Thyroid gland (tissue), 4 donors: ENCODE measurements around the gene KIRREL3. TPM values are rescaled to one million over a fixed set of nuclear protein-coding genes. Genes with fewer than 3 reads are reported as not detected.

Experiments
- DNase-seq, 2 donors: peaks; one replicate each; pipeline ENCODE4 v3.0.0-alpha.2; 2019
- H3K27ac ChIP-seq, 3 donors: fragments of 200-600 bp; sonication (generic); 1 replicate in 2 of 3; 2 replicates in 1 of 3; pipeline ENCODE4 v1.5.1; 2016 to 2019; ENCODE audit warnings: mild to moderate bottlenecking in 1 of 3, moderate library complexity in 1 of 3
- H3K27me3 ChIP-seq: fragments of 200-600 bp; sonication (generic); one replicate; pipeline ENCODE4 v1.5.1; 2019
- H3K36me3 ChIP-seq, 2 donors: fragments of 200-600 bp; sonication (generic); one replicate each; pipeline ENCODE4 v1.5.1; 2016 to 2019
- H3K4me1 ChIP-seq, 2 donors: fragments of 200-600 bp; sonication (generic); one replicate each; pipeline ENCODE4 v1.5.1; 2017 to 2019
- H3K4me3 ChIP-seq, 3 donors: fragments of 200-600 bp; sonication (generic); replicated peaks in 1 of 3; 1 replicate in 2 of 3; 2 replicates in 1 of 3; pipeline ENCODE4 v1.5.1; 2016; ENCODE audit warnings: mild to moderate bottlenecking in 1 of 3
- H3K9me3 ChIP-seq: fragments of 200-600 bp; sonication (generic); one replicate; pipeline ENCODE4 v1.5.1; 2017
- CTCF ChIP-seq, 6 experiments: fragments of 200-600 bp in 3 of 6; fragments of 450-650 bp in 3 of 6; sonication (generic) in 3 of 6; IDR thresholded peaks; one replicate each; pipeline ENCODE4 v1.5.1; 2016 to 2019; ENCODE audit warnings: antibody characterized with exemption in 6 of 6, mild to moderate bottlenecking in 2 of 6, inconsistent platforms in 1 of 6, moderate library complexity in 1 of 6
- POLR2A ChIP-seq, 2 donors: fragments of 450-650 bp; IDR thresholded peaks; one replicate each; pipeline ENCODE4 v1.6.1; 2017; ENCODE audit warnings: antibody characterized with exemption in 2 of 2, mild to moderate bottlenecking in 2 of 2, moderate library complexity in 1 of 2
- WGBS, 2 donors: methylation state at CpG; one replicate each; pipeline ENCODE4 v1.1.5; 2017; 5-methylcytosine and 5-hydroxymethylcytosine counted together
- intact Hi-C: fragments of 100-400 bp; cut with DNase I; formaldehyde crosslinking; loops from one replicate; pipeline ENCODE4 v1.15.1; 2023
- total RNA-seq, 4 donors: library from RNA; depleted of rRNA; stranded (reverse); fragments of >200 nt; gene quantifications; one replicate each; pipeline ENCODE4 v1.2.3, GENCODE V29; 2016

Gene KIRREL3
- total RNA-seq, 4 donors from 2014 or later = 0.78 TPM; not detected in 3

- DNase-seq = no peak
- no peaks in the 10 kb centered on the region for H3K27me3 ChIP-seq
- no peaks in the 10 kb centered on the region for H3K36me3 ChIP-seq
- TF ChIP-seq POLR2A (IDR thresholded peaks at IDR 0.05) (no peak), CTCF (IDR thresholded peaks at IDR 0.05) (no peak)
- no peak overlapping the region for H3K4me3 ChIP-seq
- H3K4me1 ChIP-seq = no peaks in the 10 kb centered on the region
- 85 to 93% methylated on average over 2 of the region's 2 CpGs for WGBS, 2 donors
- intact Hi-C loops = loop anchor here (5.0 kb wide), 1 partner anchor 551 kb away; no protein-coding TSS in a partner anchor
- H3K9me3 ChIP-seq = no peaks in the 10 kb centered on the region
- H3K27ac ChIP-seq = no peak overlapping the region
Observed at GRCh38 chr11:126993599-126993998, 7.0 kb downstream of the KIRREL3 start.

GRCh38 chr11:126992804-126993111 is 7.8 kb downstream of the KIRREL3 start:
- intact Hi-C loops = loop anchor here (5.0 kb wide), 1 partner anchor 550 kb away; no protein-coding TSS in a partner anchor
- DNase-seq = no peak
- H3K36me3 ChIP-seq = no peaks in the 10 kb centered on the region
- H3K27me3 ChIP-seq = no peaks in the 10 kb centered on the region
- no peak overlapping the region for H3K27ac ChIP-seq
- H3K4me3 ChIP-seq = no peak overlapping the region
- 49 to 51% methylated on average over 2 of the region's 2 CpGs for WGBS, 2 donors
- TF ChIP-seq POLR2A (IDR thresholded peaks at IDR 0.05) (no peak), CTCF (IDR thresholded peaks at IDR 0.05) (no peak)
- no peaks in the 10 kb centered on the region for H3K4me1 ChIP-seq
- no peaks in the 10 kb centered on the region for H3K9me3 ChIP-seq

GRCh38 chr11:126992065-126992803 is 8.3 kb downstream of the KIRREL3 start:
- no peaks in the 10 kb centered on the region for H3K36me3 ChIP-seq
- WGBS, 2 donors = 79 to 86% methylated on average over 6 of the region's 6 CpGs
- H3K27ac ChIP-seq = no peak overlapping the region
- H3K4me1 ChIP-seq = no peaks in the 10 kb centered on the region
- TF ChIP-seq CTCF (IDR thresholded peaks at IDR 0.05) (no peak), POLR2A (IDR thresholded peaks at IDR 0.05) (no peak)
- DNase-seq = no peak
- H3K27me3 ChIP-seq = no peaks in the 10 kb centered on the region
- H3K4me3 ChIP-seq = no peak overlapping the region
- H3K9me3 ChIP-seq = no peaks in the 10 kb centered on the region
- intact Hi-C loops = loop anchor here (5.0 kb wide), 1 partner anchor 550 kb away; no protein-coding TSS in a partner anchor

GRCh38 chr11:126991596-126991995 is 9.0 kb downstream of the KIRREL3 start:
- TF ChIP-seq CTCF (IDR thresholded peaks at IDR 0.05) (no peak), POLR2A (IDR thresholded peaks at IDR 0.05) (no peak)
- no peak for DNase-seq
- intact Hi-C loops = loop anchor here (2.0 to 5.0 kb wide), 2 partner anchors 277 to 549 kb away; no protein-coding TSS in a partner anchor
- Histone ChIP-seq H3K4me3 (no peak overlapping the region), H3K27ac (no peak overlapping the region), H3K4me1 (no peaks in the 10 kb centered on the region), H3K27me3 (no peaks in the 10 kb centered on the region), H3K9me3 (no peaks in the 10 kb centered on the region), H3K36me3 (no peaks in the 10 kb centered on the region)
- 79 to 88% methylated on average over 2 of the region's 2 CpGs for WGBS, 2 donors

- Histone ChIP-seq H3K4me1 (no peaks in the 10 kb centered on the region), H3K4me3 (no peak overlapping the region), H3K9me3 (no peaks in the 10 kb centered on the region), H3K36me3 (no peaks in the 10 kb centered on the region), H3K27me3 (no peaks in the 10 kb centered on the region), H3K27ac (no peak overlapping the region)
- WGBS, 2 donors = 50 to 51% methylated on average over 10 to 11 of the region's 11 CpGs
- intact Hi-C loops = loop anchor here (2.0 to 5.0 kb wide), 2 partner anchors 276 to 549 kb away; no protein-coding TSS in a partner anchor
- no peak for DNase-seq
- no peak for TF ChIP-seq POLR2A (IDR thresholded peaks at IDR 0.05)
Observed at GRCh38 chr11:126990716-126991480, 9.7 kb downstream of the KIRREL3 start.
